ENCODE measurements around the gene SHB.

The SHB gene

DNA sequence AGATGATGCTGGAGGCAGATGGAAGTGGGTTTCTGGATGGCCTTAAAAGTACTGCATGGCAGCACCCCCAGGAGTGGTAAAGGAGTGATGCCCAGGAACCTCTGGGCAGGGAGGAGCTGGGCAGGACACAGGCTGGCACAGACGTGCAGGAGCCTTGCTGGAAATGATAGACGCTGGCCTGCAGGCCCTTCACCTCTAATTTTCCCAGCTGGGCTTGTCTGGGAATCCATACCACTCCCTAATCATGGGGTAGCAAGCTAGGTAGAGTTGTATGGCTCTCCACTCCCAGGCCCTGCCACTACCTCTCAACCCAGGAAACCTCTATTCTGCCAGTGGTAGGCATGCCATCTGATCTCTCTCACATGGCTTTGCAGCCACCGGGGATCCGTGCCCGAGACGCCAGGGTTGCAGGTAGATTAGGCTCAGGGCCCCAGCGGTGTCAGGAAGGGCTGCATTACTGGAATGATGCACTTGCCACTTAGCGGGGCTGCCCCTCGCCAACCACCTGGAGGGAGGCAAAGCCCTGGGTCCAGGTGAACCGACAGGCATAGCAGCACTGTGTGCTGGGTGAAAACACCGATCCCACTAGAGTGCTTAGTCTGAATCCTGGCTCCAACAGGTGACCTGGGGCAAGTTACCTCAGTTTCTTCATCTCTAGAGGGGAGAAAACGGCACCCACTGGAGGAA, 85.5 kb downstream of the SHB start:
- DNase-seq (ENCODE audit: low spot score) = no peak
- TF ChIP-seq, protein P1, sequence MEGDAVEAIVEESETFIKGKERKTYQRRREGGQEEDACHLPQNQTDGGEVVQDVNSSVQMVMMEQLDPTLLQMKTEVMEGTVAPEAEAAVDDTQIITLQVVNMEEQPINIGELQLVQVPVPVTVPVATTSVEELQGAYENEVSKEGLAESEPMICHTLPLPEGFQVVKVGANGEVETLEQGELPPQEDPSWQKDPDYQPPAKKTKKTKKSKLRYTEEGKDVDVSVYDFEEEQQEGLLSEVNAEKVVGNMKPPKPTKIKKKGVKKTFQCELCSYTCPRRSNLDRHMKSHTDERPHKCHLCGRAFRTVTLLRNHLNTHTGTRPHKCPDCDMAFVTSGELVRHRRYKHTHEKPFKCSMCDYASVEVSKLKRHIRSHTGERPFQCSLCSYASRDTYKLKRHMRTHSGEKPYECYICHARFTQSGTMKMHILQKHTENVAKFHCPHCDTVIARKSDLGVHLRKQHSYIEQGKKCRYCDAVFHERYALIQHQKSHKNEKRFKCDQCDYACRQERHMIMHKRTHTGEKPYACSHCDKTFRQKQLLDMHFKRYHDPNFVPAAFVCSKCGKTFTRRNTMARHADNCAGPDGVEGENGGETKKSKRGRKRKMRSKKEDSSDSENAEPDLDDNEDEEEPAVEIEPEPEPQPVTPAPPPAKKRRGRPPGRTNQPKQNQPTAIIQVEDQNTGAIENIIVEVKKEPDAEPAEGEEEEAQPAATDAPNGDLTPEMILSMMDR (IDR thresholded peaks at IDR 0.05; ENCODE audit: extremely low read depth, missing control alignments) = no peak

GRCh38 chr9:37979844-37980243, 89.2 kb downstream of the SHB start:
- TF ChIP-seq, protein P1 (IDR thresholded peaks at IDR 0.05; ENCODE audit: extremely low read depth, missing control alignments) = no peak
- DNase-seq (ENCODE audit: low spot score) = no peak

DNA sequence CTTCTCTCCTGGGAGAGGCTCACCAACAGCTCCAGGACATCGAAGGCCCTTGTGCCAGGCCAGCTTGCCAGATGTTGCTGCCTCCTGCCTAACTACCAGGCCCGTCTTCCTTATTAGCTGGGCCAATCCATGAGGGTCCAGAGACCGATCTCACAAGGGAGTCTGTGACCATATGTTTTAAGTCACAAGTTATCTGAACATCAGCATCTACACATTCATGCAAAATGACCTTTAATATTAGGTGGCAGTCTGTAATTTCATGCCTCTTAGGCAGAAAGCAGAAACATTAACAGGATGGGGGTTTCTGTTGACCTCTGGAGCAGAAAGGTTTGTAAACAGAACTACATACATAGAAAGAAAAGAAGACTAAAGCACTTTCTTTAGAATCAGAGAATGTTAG, 90.0 kb downstream of the SHB start:
- TF ChIP-seq, protein P1 (IDR thresholded peaks at IDR 0.05; ENCODE audit: extremely low read depth, missing control alignments) = no peak
- no peak for DNase-seq (ENCODE audit: low spot score)

DNA sequence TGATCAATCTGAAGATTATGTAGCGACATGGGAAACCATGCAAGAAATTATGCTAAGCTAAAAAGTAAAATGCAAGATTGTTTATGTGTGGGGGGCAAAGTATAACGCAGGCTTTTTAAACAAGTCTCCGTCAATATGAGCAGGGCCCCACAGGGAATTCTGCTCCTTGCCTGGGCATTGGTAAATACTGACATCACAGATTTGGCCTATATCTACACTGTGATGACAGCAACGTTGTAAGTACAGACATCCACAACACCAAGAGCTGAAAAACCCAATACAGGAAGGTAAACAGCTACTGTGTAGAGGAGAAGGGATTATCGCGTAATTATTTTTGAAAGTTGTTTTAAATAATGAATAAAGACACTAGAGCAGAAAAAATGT, 90.6 kb downstream of the SHB start:
- no peak for DNase-seq (ENCODE audit: low spot score)
- TF ChIP-seq, protein P1 (IDR thresholded peaks at IDR 0.05; ENCODE audit: extremely low read depth, missing control alignments) = no peak

GRCh38 chr9:37977851-37978480, 91.1 kb downstream of the SHB start:
- DNase-seq (ENCODE audit: low spot score) = no peak
- TF ChIP-seq, protein P1 (IDR thresholded peaks at IDR 0.05; ENCODE audit: extremely low read depth, missing control alignments) = no peak

GRCh38 chr9:37976714-37977477, 92.1 kb downstream of the SHB start:
- TF ChIP-seq, protein P1 (IDR thresholded peaks at IDR 0.05; ENCODE audit: extremely low read depth, missing control alignments) = no peak
- no peak for DNase-seq (ENCODE audit: low spot score)

GRCh38 chr9:37975639-37976038, 93.4 kb downstream of the SHB start:
- no peak for DNase-seq (ENCODE audit: low spot score)
- TF ChIP-seq, protein P1 (IDR thresholded peaks at IDR 0.05; ENCODE audit: extremely low read depth, missing control alignments) = no peak
